ENCODE measurements around the gene ATP2C1.

GRCh38 chr3:130850843-130851242 is 43.0 kb upstream of the ATP2C1 start:
- TF ChIP-seq ZFP41 (CRISPR knock-in tag; IDR thresholded peaks at IDR 0.05; ENCODE audit: borderline replicate concordance) (no peak), KLF16 (CRISPR knock-in tag; IDR thresholded peaks at IDR 0.05) (no peak), ZSCAN30 (CRISPR knock-in tag; IDR thresholded peaks at IDR 0.05) (no peak), CTCF (CRISPR knock-in tag; IDR thresholded peaks at IDR 0.05) (no peak), NR2C2 (CRISPR knock-in tag; IDR thresholded peaks at IDR 0.05; ENCODE audit: borderline replicate concordance) (no peak), BRD4 (CRISPR knock-in tag; IDR thresholded peaks at IDR 0.05) (no peak), POLR2A (IDR thresholded peaks at IDR 0.05; ENCODE audit: insufficient read depth in 1 of 2, low read depth in 2 of 2, low read length in 2 of 2) (no peak), PHB2 (IDR thresholded peaks at IDR 0.05; ENCODE audit: partially characterized antibody) (no peak), DBP (CRISPR knock-in tag; IDR thresholded peaks at IDR 0.05; ENCODE audit: not compliant biosample characterization) (no peak), EHMT2 (IDR thresholded peaks at IDR 0.05; ENCODE audit: borderline replicate concordance, low read depth, low read length) (no peak), THAP8 (CRISPR knock-in tag; IDR thresholded peaks at IDR 0.05; ENCODE audit: borderline replicate concordance) (no peak)

Measured in HepG2 (cell line).